GM21825 (cell line): Measurements from ENCODE around the gene ZNF780B.
A peak's percentile ranks its signal among the peaks of the same experiment; 100 is the strongest.
"Not testable (repeated sequence)": the region's sequence is repeated elsewhere in the genome, so short reads cannot be mapped to it uniquely, and the experiment has no call there.

Source experiments
- ATAC-seq: cut with Tn5 transposase; IDR thresholded peaks from one replicate; pipeline ENCODE4 v1.9.1; 2021; ENCODE audit warnings: mild to moderate bottlenecking, moderate library complexity; ENCODE audit not compliant: unreplicated experiment

Gene ZNF780B

GRCh38 chr19:40041718-40042117 lies 14.3 kb downstream of the ZNF780B start:
- not testable (repeated sequence) for ATAC-seq

DNA sequence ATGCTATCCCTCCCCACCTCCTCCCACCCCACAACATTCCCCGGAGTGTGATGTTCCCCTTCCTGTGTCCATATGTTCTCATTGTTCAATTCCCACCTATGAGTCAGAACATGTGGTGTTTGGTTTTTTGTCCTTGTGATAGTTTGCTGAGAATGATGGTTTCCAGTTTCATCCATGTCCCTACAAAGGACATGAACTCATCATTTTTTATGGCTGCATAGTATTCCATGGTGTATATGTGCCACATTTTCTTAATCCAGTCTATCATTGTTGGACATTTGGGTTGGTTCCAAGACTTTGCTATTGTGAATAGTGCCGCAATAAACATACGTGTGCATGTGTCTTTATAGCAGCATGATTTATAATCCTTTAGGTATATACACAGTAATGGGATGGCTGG lies 18.0 kb downstream of the ZNF780B start:
- not testable (repeated sequence) for ATAC-seq

GRCh38 chr19:40035996-40036395 lies 20.0 kb downstream of the ZNF780B start:
- ATAC-seq = no peak

- ATAC-seq = no peak
These were observed 22.0 kb downstream of the ZNF780B start for GRCh38 chr19:40033989-40034560.

GRCh38 chr19:40026597-40026970 lies 29.4 kb downstream of the ZNF780B start:
- ATAC-seq = no peak

GRCh38 chr19:40025938-40026596 lies 30.0 kb downstream of the ZNF780B start:
- no peak for ATAC-seq

DNA sequence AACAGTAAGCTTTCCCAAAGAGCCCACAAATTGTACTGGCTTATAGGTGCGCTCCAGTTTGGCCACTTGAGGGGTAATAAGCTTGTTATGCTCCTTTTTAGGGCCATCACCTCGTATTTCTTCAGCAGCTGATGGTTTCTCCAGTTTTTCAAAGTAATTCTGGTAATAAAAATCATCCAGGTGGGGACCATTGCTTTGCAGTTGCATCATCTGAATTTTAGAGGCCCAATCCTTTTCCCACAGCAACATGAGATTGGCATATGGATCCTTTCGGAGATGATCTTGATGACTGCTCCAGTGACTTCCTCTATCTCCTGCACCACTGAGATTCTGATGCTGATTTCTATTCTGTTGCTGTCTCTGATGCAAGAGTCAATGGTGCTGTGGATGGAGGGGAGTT lies 32.1 kb downstream of the ZNF780B start:
- no peak for ATAC-seq

GRCh38 chr19:40013991-40014390 lies 42.0 kb downstream of the ZNF780B start:
- ATAC-seq = no peak

DNA sequence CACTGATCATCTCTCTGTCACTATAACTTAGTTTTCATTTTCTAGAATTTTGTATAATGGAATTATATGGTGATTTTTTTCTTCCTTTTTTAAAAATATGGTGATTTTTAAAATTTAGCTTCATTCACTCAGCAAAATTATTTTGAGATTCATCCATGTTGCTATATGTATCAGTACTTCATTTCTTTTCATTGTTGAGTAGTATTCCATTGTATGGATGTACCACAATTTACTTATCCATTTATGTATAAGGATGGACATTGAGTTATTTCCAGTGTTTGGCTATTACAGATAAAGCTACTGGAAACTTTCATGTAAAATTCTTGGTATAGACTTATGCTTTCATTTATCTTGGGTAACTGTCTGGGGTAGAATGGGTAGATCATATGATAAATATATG lies 46.4 kb downstream of the ZNF780B start:
- no peak for ATAC-seq

DNA sequence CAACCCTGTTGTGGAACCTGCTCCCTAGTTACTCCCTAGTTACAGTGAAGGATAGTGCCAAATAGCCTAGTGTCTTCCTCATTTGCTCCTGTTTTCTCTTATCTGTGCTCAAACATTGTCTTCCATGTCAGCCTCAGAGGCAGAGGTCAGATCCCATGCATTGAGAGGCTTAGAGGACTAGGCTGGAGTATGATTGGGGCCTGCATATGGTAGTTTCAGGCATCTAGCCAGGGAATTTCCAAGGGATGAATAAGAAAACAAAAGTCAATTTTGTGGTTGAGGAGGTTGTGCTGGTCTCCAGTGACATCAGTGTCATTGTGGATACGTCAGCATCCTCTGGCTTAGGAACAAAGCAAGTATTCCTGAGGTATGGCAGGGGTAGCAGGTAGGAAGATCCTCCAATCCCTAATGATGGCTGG lies 49.7 kb downstream of the ZNF780B start:
- ATAC-seq = no peak

DNA sequence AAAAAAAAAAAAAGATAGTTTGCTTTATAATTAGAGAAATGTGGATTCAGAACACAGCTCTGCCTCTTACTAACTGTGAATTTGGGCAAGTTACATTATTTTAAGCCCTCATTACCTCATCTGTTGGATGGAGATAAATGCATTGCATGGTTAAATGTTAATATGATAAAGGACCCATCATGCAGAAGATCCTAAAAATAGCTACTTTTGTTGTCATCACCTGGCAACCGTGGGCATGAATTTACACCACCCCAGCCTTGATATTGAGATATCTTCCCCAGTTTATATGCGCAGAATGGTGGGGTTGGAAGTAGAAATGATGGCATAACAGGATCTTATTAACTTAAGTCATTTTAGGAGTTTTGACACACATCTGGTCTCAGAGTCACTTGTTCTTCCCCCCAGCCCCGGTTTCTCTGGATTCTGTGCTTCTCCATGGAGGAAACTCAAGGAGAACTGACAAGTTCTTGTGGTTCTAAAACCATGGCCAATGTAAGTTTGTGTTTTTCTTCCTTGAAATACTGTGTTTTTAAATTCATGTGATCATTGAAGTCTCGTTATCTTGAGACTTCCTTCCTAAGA lies 50.2 kb downstream of the ZNF780B start:
- ATAC-seq = no peak

DNA sequence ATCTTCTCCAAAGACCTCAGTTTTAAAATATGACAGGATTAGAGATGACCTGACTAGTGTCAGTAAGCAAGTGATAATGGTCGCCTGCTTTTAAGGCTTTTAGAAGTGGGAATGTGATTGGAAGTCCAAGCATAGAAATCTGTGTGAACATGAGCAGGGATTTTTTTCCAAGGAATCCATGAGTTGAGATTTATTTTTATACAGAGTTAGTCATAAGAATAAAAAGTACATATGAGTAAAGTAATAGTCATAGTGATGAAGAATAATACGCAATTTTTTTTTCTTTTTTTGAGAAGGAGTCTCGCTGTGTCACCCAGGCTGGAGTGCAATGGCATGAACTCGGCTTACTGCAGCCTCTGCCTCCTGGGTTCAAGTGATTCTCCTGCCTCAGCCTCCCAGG lies 57.5 kb downstream of the ZNF780B start:
- no peak for ATAC-seq

- ATAC-seq = no peak
These were observed 58.3 kb downstream of the ZNF780B start for GRCh38 chr19:39997638-39998216.

DNA sequence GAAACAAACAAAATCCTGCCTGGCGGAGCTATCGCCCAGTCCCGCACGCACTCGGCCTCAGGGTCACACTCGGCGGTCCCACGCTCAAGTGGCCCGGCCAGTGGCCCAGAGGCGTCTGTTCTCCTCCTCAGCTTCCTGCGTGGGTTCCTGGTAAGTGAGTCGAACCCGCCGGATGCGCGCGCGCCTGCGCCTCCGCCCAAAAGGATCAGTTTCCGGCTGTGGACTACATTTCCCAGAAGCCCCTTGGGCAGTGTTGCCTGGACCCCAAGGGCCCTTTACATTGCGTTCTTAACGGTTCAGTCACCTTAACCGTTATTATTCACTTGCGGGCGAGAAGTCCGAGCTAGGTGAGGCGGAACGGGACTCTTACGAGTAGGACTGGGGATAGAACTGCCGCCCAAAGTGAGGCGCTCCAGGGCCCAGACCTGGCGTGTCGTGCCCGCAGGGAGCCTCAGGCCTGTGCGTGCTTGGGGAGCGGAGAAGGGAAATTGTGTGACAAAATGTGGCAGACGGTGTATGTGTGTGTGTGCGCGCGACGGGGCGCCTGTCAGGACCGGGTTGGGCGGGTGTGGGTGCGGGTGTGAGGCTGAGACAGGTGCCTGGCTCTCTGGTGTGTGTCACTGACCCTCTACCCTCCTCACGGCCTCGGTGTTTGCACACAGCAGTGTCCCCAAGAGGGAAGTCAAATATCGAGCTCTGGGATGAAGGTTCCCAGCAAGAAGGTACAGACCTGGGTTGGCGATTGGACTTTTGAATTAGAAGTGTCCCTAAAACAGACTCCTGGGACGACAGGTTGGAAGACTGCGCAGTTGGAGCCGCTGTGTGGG lies 59.0 kb downstream of the ZNF780B start, which contains the start of gene ZNF546:
Gene ZNF546 (plus strand): TSS at position 250 of the 827 bp plus-strand sequence. CDS start 1,267 bp downstream, outside the sequence.
- peak; percentile 88 for ATAC-seq

DNA sequence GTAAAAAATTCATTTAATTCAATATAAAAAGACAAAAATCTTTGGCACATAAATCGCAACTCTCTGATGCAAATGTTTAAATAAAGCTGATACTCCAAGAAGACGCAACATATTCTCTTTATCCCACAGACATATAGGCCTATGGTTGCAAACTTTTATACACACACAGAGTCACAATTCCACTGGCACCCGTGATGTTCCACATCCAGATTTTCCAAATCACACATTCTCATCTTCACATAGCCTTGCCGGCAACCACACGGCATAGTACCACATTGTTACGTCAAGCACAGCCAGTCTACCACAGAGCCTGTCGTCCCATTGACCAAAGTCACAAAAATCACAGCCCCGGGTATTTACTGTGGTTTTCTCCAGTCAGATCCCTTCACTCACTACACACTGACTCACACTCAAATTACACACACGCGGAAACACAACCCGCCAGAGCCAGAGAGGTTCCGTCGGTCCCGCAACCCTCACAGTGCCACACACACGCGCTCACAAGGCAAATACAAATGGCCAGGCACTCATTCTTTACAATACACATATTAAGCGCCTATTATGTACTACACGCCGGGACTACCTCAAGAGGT lies 59.7 kb downstream of the ZNF780B start:
- ATAC-seq = peak; percentile 29

DNA sequence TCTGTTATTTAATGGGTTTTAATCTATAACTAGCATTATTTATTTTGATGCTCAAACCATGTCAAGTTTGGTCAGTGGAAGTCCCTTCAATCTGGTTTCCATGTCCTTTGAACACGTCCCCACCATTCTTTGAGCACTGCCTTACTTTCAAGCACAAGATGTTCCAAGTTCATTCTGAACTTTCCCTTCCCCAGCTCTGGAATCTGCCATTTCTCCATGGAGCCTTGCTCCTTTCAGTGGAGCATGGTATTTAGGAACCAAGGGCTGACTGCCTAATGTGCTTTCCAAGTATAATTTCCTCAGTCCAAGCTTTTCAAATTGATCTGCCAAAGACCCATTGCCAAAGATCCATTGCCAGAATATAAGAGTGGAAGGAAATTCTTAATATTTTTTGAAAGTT lies 60.2 kb downstream of the ZNF780B start:
- no peak for ATAC-seq

DNA sequence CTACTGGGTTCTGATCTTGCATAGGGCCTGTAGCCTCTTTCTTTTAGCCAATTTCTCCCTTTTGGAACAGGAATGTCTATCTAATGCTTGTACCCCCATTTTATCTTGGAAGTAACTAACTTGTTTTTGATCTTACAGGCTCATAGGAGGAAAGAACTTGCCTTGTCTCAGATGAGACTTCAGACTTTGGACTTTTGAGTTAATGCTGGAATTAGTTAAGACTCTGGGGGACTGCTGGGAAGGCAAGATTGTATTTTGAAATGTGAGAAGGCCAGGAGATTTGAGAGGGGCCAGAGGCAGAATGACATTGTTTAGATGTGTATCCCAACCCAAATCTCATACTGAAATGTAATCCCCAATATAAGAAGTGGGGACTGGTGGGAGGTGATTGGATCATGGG lies 61.7 kb downstream of the ZNF780B start:
- no peak for ATAC-seq

- ATAC-seq = no peak
These were observed 62.4 kb downstream of the ZNF780B start for GRCh38 chr19:39993605-39994004.

- ATAC-seq = no peak
These were observed 68.4 kb downstream of the ZNF780B start for GRCh38 chr19:39987596-39987995.

GRCh38 chr19:39987167-39987566 lies 68.9 kb downstream of the ZNF780B start:
- no peak for ATAC-seq

DNA sequence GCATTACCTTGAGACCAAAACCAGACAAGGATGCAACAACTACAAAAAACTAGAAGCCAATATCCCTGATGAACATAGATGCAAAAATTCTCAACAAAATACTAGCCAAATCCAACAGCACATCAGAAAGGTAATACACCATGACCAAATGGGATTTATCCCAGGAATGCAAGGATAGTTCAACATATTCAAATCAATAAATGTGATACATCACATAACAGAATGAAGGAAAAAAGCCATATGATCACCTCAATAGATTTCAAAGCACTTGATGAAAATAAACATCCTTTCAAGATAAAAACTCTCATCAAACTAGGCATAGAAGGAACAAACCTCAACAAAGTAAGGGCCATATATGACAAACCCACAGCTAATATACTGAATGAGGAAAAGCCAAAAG lies 69.4 kb downstream of the ZNF780B start:
- ATAC-seq = no peak
